Hepatocyte (in vitro differentiated cells): ENCODE results near the gene TTC23. TPM values are rescaled to one million over a fixed set of nuclear protein-coding genes. Genes with fewer than 3 reads are reported as not detected.

ENCODE experiments used
- DNase-seq: peaks from one replicate; pipeline ENCODE4 v3.0.0-alpha.2; 2016; ENCODE audit warnings: low spot score
- H2AFZ ChIP-seq: fragments of 200-600 bp; sonication (generic); 2 replicates; pipeline ENCODE4 v1.6.0; 2016; ENCODE audit warnings: antibody characterized with exemption, mild to moderate bottlenecking
- H3K27ac ChIP-seq: fragments of 200-600 bp; sonication (generic); 2 replicates; pipeline ENCODE4 v1.5.1; 2016; ENCODE audit warnings: mild to moderate bottlenecking
- H3K27me3 ChIP-seq: fragments of 200-600 bp; sonication (generic); 2 replicates; pipeline ENCODE4 v1.6.1; 2016
- H3K36me3 ChIP-seq: fragments of 200-600 bp; sonication (generic); replicated peaks from 2 replicates; pipeline ENCODE4 v1.5.1; 2016; ENCODE audit warnings: low read depth; ENCODE audit not compliant: insufficient read depth
- H3K4me1 ChIP-seq: fragments of 200-600 bp; sonication (generic); 2 replicates; pipeline ENCODE4 v1.5.1; 2016; ENCODE audit warnings: mild to moderate bottlenecking, moderate library complexity; ENCODE audit not compliant: insufficient read depth
- H3K4me2 ChIP-seq: fragments of 200-600 bp; sonication (generic); 2 replicates; pipeline ENCODE4 v1.6.0; 2016
- H3K4me3 ChIP-seq: fragments of 200-600 bp; sonication (generic); 2 replicates; pipeline ENCODE4 v1.5.1; 2016; ENCODE audit warnings: mild to moderate bottlenecking
- H3K79me2 ChIP-seq: fragments of 200-600 bp; sonication (generic); 2 replicates; pipeline ENCODE4 v1.6.0; 2017; ENCODE audit warnings: mild to moderate bottlenecking
- H3K9me2 ChIP-seq: fragments of 200-600 bp; sonication (generic); replicated peaks from 2 replicates; pipeline ENCODE4 v1.6.0; 2017; ENCODE audit warnings: mild to moderate bottlenecking; ENCODE audit not compliant: insufficient read depth
- H3K9me3 ChIP-seq: fragments of 200-600 bp; sonication (generic); 2 replicates; pipeline ENCODE4 v1.5.1; 2016; ENCODE audit warnings: low read depth, mild to moderate bottlenecking
- H4K20me1 ChIP-seq: fragments of 200-600 bp; sonication (generic); 2 replicates; pipeline ENCODE4 v1.6.0; 2016; ENCODE audit warnings: mild to moderate bottlenecking; ENCODE audit not compliant: insufficient read depth, poor library complexity, severe bottlenecking
- EZH2 ChIP-seq: fragments of 200-600 bp; sonication (generic); IDR thresholded peaks from 2 replicates; pipeline ENCODE4 v1.6.1; 2016; ENCODE audit warnings: antibody characterized with exemption, mild to moderate bottlenecking, borderline replicate concordance
- EZH2phosphoT487 ChIP-seq: fragments of 200-600 bp; sonication (generic); IDR thresholded peaks from one replicate; pipeline ENCODE4 v1.6.1; 2018; ENCODE audit warnings: antibody characterized with exemption, mild to moderate bottlenecking, low read depth, moderate library complexity; ENCODE audit not compliant: unreplicated experiment, severe bottlenecking
- WGBS: methylation state at CpG from one replicate; pipeline ENCODE4 v1.1.6; 2016; ENCODE audit warnings: low lambda C conversion rate; ENCODE audit errors: missing lambda C conversion rate; 5-methylcytosine and 5-hydroxymethylcytosine counted together
- polyA plus RNA-seq: library from polyadenylated mRNA; unstranded; fragments of >200 nt; fragmentation: Nextera tagmentation; extraction: Ambion mirVana; gene quantifications from 2 replicates; pipeline ENCODE4 v1.2.1, GENCODE V29; 2016
- total RNA-seq: library from RNA; depleted of rRNA; stranded (reverse); fragments of >200 nt; gene quantifications from 2 replicates; pipeline ENCODE4 v1.2.3, GENCODE V29; 2014
- TF ChIP-seq, protein P1 (sequence below): fragments of 200-600 bp; sonication (generic); IDR thresholded peaks from 2 replicates; pipeline ENCODE4 v1.5.1; 2016; ENCODE audit warnings: antibody characterized with exemption, mild to moderate bottlenecking; ENCODE audit not compliant: poor library complexity

TTC23 gene
- total and polyA plus RNA-seq, 2 experiments from 2014 or later, result 31.3 to 46.3 TPM

DNA sequence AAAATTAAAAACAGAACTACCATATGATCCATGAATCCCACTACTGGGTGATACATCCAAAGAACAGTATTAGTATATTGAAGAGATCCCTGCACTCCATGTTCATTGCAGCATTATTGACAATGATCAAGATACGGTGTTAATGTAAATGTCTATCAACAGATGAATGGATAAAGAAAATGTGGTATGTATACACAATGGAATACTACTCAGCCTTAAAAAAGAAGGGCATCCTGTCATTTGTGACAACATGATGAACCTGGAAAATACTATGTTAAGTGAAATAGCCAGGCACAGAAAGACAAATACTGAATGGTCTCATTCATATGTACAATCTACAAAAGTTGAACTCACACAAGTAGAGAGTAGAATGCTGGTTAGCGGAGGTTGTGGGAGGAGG lies 16.6 kb downstream of the TTC23 start:
- Histone ChIP-seq H3K4me2 (no peak overlapping the region), H3K27ac (no peak overlapping the region), H2AFZ (no peak overlapping the region), H4K20me1 (no peaks in the 10 kb centered on the region), H3K27me3 (no peaks in the 10 kb centered on the region), H3K79me2 (peaks cover 9% of the 10 kb centered on the region), H3K4me3 (no peak overlapping the region), H3K36me3 (no peaks in the 10 kb centered on the region), H3K9me2 (no peaks in the 10 kb centered on the region), H3K4me1 (no peaks in the 10 kb centered on the region), H3K9me3 (no peaks in the 10 kb centered on the region)
- TF ChIP-seq EZH2phosphoT487 (no peak), EZH2 (no peak)
- TF ChIP-seq, protein P1, sequence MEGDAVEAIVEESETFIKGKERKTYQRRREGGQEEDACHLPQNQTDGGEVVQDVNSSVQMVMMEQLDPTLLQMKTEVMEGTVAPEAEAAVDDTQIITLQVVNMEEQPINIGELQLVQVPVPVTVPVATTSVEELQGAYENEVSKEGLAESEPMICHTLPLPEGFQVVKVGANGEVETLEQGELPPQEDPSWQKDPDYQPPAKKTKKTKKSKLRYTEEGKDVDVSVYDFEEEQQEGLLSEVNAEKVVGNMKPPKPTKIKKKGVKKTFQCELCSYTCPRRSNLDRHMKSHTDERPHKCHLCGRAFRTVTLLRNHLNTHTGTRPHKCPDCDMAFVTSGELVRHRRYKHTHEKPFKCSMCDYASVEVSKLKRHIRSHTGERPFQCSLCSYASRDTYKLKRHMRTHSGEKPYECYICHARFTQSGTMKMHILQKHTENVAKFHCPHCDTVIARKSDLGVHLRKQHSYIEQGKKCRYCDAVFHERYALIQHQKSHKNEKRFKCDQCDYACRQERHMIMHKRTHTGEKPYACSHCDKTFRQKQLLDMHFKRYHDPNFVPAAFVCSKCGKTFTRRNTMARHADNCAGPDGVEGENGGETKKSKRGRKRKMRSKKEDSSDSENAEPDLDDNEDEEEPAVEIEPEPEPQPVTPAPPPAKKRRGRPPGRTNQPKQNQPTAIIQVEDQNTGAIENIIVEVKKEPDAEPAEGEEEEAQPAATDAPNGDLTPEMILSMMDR, result no peak
- no peak for DNase-seq
- 92% methylated on average over 2 of the region's 2 CpGs for WGBS

DNA sequence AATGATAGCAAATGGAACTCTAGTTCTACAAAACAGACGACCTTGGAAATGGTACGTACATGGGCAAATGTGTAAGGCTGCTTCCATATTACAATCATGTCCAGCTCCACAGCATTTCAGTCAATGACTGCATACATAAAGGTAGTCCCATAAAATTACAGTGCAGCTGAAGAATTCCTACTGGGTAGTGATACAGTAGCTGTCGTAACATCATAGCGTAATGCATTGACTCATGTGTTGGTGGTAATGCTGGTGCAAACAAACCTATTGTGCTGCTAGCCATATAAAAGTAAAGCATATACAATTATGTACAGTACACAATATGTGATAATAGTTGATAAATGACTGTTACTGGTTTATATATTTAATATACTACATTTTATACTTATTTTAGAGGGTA lies 18.5 kb downstream of the TTC23 start:
- Histone ChIP-seq H3K4me3 (no peak overlapping the region), H3K27me3 (no peaks in the 10 kb centered on the region), H3K9me3 (no peaks in the 10 kb centered on the region), H3K9me2 (no peaks in the 10 kb centered on the region), H4K20me1 (peaks cover 2% of the 10 kb centered on the region), H3K4me2 (no peak overlapping the region), H2AFZ (no peak overlapping the region), H3K27ac (no peak overlapping the region), H3K36me3 (no peaks in the 10 kb centered on the region), H3K4me1 (no peaks in the 10 kb centered on the region), H3K79me2 (peaks cover 9% of the 10 kb centered on the region)
- 96% methylated on average over 4 of the region's 4 CpGs for WGBS
- no peak for DNase-seq
- TF ChIP-seq EZH2 (no peak), EZH2phosphoT487 (no peak)
- TF ChIP-seq, protein P1, result no peak

DNA sequence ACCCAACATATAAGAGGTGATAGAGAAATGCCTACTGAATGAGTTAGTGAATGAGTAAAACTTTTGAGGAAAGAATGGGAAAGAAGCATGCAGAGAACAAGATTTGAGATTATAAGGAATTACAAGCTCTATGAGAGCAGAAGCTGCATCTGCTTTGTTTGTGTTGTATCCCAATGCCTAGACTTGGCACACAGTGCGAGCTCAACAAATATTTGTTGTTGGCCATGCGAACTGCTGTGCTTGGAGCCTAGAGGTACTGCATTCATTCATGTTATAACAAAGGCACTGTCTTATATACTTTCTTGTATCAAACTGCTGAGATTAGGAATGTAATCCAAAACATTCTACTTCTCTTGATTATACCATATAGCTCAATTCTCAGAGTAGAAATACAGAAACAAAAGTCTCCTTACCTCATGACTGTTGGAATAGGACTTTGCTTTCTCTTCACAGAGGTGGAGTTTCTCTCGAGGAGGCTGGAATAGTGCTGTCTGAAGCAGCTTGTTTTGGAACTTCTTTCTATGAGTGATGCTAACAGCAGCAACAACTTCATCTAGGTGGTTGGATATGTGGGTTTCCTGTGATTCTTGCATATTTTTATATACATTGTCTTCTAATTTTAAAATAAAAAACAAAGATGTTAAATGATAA lies 21.1 kb downstream of the TTC23 start:
- Histone ChIP-seq H4K20me1 (peaks cover 2% of the 10 kb centered on the region), H3K27me3 (no peaks in the 10 kb centered on the region), H3K4me1 (no peaks in the 10 kb centered on the region), H3K36me3 (no peaks in the 10 kb centered on the region), H2AFZ (no peak overlapping the region), H3K4me3 (no peak overlapping the region), H3K79me2 (peaks cover 9% of the 10 kb centered on the region), H3K4me2 (no peak overlapping the region), H3K9me3 (no peaks in the 10 kb centered on the region), H3K9me2 (no peaks in the 10 kb centered on the region), H3K27ac (no peak overlapping the region)
- no peak for DNase-seq
- 93% methylated on average over 3 of the region's 3 CpGs for WGBS
- no peak for TF ChIP-seq EZH2
- no peak for TF ChIP-seq EZH2phosphoT487
- TF ChIP-seq, protein P1, result no peak
